ENCODE data around the gene TBC1D3L. TPM values are rescaled to one million over a fixed set of nuclear protein-coding genes. Genes with fewer than 3 reads are reported as not detected.
"Not testable (repeated sequence)": the region's sequence is repeated elsewhere in the genome, so short reads cannot be mapped to it uniquely, and the experiment has no call there.

TBC1D3L gene
- 1 to 10 TPM; 5.4 to 6.1 TPM for total RNA-seq

- POLR2A ChIA-PET, CTCF ChIA-PET: not testable (repeated sequence)
Measured at GRCh38 chr17:37988960-37989359, at the start of gene TBC1D3L. TSS of gene TBC1D3L (minus strand) at chr17:37989060. CDS start at chr17:37987520, 1,540 bp downstream.

- CTCF ChIA-PET, POLR2A ChIA-PET: not testable (repeated sequence)
Measured at GRCh38 chr17:38003676-38004075, 14.8 kb upstream of the TBC1D3L start, which contains the start of gene TBC1D3D. TSS of gene TBC1D3D (plus strand) at chr17:38003976. CDS start at chr17:38005561, 1,585 bp downstream.

Other genes starting within 250 kb of the TBC1D3L start
- 1 to 10 TPM in 1 of 2 experiments, under 1 TPM in 1; 0.86 to 1.1 TPM for gene HNF1B, start 244.0 kb downstream of the TBC1D3L start, total RNA-seq
- gene TBC1D3K, start 64.6 kb downstream of the TBC1D3L start, total RNA-seq: not detected
- under 1 TPM in 1 of 2 experiments, not detected in 1; 0.10 TPM for gene TBC1D3D, start 14.9 kb upstream of the TBC1D3L start, total RNA-seq
- 1 to 10 TPM; 1.1 to 2.3 TPM for gene TBC1D3C, start 79.6 kb upstream of the TBC1D3L start, total RNA-seq
- not detected for gene TBC1D3E, start 138.9 kb upstream of the TBC1D3L start, total RNA-seq
- not detected for gene TBC1D3, start 203.5 kb upstream of the TBC1D3L start, total RNA-seq